Measurements from ENCODE around the gene ADAM8. TPM values are rescaled to one million over a fixed set of nuclear protein-coding genes. Genes with fewer than 3 reads are reported as not detected.

Gene ADAM8
- total RNA-seq, 4 donors from 2014 or later, result 0.90 to 2.1 (median 1.2) TPM

DNA sequence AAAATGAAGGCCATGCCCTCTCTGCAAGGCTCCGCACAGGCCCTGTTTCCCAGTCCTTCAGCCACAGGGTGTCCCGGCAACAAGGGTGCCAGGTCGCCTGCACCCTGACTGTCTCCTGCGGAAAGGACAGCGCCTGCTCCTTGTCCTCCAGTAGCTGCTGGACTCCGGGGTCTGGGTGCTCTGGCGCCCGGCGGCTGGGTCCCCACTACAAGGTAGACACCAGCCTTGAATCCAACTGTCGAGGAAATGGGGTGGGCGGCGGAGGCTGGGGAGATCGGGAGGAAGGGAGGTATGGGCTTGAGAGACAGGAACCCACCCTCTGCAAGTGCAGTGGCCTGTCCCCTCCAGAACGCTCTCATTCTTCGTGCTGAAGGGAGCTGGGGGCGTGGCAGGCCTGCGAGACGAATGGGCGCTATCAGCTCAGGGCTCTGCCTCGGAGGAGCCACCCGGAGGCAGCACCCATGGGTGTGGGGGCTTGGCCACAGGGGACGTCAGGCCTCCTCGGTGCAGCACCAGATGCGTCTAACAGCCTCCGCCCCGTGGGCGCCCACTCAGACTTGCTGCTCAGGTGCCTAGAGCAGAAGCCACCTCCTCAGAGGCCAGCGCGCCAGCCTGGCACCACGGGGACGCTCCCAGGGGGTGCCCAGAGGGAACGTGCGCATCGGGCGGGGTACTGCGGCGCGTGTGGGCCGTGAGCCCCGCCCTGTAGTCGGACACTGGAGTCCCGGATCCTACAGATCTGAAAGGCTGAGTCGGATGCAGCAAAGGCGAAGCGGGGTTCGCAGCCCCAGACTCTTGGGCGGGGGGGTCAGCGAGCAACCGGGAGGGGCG, 15.6 kb downstream of the ADAM8 start:
- DNase-seq (peak in 1 of 2 donors; percentile 59), ATAC-seq (peak; percentile 76 to 77)
- no peaks in the 10 kb centered on the region for H3K36me3 ChIP-seq
- peak overlapping the region; percentile 86 to 97 (median 95) for H3K27ac ChIP-seq
- no peaks in the 10 kb centered on the region for H3K9me3 ChIP-seq
- intact Hi-C loops (cut with DNase I; ENCODE audit: low total_unique reads) (loop anchor here (2.0 to 5.0 kb wide), 2 partner anchors 48 to 131 kb away; partner anchors contain the start of genes MTG1, TUBGCP2 and ZNF511), in situ Hi-C loops (cut with MboI; ENCODE audit: low sequenced_read_pairs in 4 of 4) (no loop called here)
- peaks cover 22 to 27% of the 10 kb centered on the region in 2 donors for H3K4me1 ChIP-seq
- H3K4me3 ChIP-seq, result peak overlapping the region; percentile 67 to 95 (median 80)
- H3K27me3 ChIP-seq, result no peaks in the 10 kb centered on the region
- TF ChIP-seq, protein P1, sequence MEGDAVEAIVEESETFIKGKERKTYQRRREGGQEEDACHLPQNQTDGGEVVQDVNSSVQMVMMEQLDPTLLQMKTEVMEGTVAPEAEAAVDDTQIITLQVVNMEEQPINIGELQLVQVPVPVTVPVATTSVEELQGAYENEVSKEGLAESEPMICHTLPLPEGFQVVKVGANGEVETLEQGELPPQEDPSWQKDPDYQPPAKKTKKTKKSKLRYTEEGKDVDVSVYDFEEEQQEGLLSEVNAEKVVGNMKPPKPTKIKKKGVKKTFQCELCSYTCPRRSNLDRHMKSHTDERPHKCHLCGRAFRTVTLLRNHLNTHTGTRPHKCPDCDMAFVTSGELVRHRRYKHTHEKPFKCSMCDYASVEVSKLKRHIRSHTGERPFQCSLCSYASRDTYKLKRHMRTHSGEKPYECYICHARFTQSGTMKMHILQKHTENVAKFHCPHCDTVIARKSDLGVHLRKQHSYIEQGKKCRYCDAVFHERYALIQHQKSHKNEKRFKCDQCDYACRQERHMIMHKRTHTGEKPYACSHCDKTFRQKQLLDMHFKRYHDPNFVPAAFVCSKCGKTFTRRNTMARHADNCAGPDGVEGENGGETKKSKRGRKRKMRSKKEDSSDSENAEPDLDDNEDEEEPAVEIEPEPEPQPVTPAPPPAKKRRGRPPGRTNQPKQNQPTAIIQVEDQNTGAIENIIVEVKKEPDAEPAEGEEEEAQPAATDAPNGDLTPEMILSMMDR (IDR thresholded peaks at IDR 0.05 in 4 of 5, conservative IDR thresholded peaks at IDR 0.05 in 1 of 5), result no peak
- TF ChIP-seq POLR2A (IDR thresholded peaks at IDR 0.05), result no peak

DNA sequence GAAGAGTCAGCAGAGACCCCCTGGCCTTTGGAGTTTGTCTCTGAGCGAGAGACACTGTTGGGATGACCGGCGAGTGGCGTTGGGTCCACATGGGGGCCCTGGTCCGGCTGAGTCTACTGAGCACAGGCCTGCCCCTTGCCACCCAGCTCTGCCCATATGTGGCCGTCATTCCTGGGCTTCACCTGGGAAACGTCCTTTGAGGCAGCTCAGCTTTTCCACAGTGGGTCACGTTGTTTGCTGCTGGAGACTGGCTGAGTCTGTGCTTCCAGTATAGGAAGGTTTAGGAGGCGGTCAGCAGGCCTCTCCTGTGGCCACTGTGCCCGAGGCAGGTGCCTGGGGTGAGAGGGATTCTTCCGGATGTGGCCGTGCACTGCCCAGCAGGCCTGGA, 17.1 kb downstream of the ADAM8 start:
- in situ Hi-C loops (cut with MboI; ENCODE audit: low sequenced_read_pairs in 4 of 4) (no loop called here), intact Hi-C loops (cut with DNase I; ENCODE audit: low total_unique reads) (no loop called here)
- H3K27me3 ChIP-seq, result no peaks in the 10 kb centered on the region
- H3K9me3 ChIP-seq, result no peaks in the 10 kb centered on the region
- no peak overlapping the region for H3K4me3 ChIP-seq
- no peaks in the 10 kb centered on the region for H3K36me3 ChIP-seq
- TF ChIP-seq, protein P1 (IDR thresholded peaks at IDR 0.05 in 4 of 5, conservative IDR thresholded peaks at IDR 0.05 in 1 of 5), result no peak
- peak in 1 of 2 donors; percentile 0 for TF ChIP-seq POLR2A (IDR thresholded peaks at IDR 0.05)
- ATAC-seq (no peak), DNase-seq (no peak)
- peak overlapping the region in 1 of 4 donors; percentile 1 for H3K27ac ChIP-seq
- peaks cover 22 to 27% of the 10 kb centered on the region in 2 donors for H3K4me1 ChIP-seq

DNA sequence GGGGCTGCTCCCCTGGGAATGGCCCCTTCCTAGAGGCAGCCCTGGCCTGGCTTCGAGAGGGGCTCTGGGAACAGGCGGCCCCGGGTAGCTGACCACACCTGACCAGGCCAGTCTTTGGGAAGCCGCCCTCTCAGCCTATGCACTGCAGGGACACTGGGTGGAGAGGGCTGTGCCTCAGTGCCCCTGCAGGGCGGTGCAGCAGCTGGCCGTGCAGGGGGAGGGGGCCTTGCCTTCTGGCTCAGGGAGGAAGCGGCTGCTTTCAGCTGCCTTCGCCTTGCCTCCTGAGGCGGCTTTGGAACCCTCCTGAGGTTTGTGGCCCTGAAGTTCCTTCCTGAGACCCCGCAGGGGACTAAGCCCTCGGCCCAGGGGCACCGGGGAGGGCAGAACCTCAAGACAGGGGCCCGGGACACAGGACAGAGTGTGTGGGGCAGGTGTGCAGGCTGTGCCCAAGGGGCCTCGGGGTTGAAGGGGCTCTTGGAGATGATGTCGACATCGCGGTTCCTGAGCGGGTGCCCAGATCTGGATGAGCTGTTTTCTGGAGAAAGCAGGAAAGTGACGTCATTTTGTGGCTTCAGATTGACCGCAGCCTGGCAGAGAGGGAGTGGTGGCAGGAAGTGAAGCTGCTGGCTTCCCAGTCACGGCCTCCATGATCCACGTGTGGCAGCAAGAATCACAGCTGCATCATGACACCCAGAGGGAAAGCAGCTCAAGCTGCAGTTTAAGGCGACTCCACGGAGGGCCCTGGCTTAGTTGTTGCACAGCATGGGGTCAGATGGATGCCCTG, 17.7 kb downstream of the ADAM8 start:
- H3K9me3 ChIP-seq, result no peaks in the 10 kb centered on the region
- in situ Hi-C loops (cut with MboI; ENCODE audit: low sequenced_read_pairs in 4 of 4) (no loop called here), intact Hi-C loops (cut with DNase I; ENCODE audit: low total_unique reads) (no loop called here)
- ATAC-seq (peak; percentile 9 to 15), DNase-seq (peak; percentile 55 to 78)
- no peaks in the 10 kb centered on the region for H3K27me3 ChIP-seq
- no peak overlapping the region for H3K4me3 ChIP-seq
- TF ChIP-seq POLR2A (IDR thresholded peaks at IDR 0.05), result peak in 1 of 2 donors; percentile 21
- TF ChIP-seq, protein P1 (IDR thresholded peaks at IDR 0.05 in 4 of 5, conservative IDR thresholded peaks at IDR 0.05 in 1 of 5), result no peak
- no peaks in the 10 kb centered on the region for H3K36me3 ChIP-seq
- H3K4me1 ChIP-seq, result peaks cover 22 to 27% of the 10 kb centered on the region in 2 donors
- peak overlapping the region; percentile 7 to 57 (median 36) for H3K27ac ChIP-seq

DNA sequence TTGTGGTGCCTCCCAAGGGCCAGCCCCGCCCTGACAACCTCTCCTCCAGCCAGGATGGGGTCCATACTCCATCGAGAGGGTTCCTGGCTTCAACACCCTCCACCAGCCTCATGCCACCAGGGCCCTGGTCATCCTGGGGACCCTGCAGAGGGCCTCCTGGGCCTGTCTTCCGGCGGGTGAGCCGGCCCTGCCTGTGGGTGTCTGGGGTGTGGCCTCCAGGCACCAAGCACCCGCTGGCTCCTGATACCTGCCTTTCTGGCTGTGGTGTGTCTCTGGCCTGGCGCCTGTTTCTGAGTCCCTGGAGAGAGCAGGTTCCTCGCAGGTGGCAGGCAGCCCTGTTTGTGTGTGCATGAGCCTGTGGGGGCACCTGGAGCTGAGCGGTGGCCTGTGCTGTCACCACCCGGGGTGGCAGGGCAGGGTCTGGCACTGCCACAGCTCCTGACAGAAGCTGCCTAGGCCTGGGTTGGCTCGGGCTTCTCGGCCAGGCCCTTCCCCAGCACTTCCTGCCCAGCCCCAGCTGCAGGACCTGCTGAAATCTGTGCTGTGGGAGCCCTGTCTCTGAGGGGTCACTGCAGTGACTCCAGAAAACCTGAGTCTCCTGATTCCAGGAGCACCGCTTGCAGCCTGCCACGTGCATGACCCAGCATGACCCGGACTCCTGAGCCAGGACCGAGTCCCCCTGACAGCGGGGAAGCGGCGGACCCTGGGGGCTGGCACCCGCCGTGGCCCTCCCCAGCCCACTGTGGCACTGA, 18.4 kb downstream of the ADAM8 start:
- TF ChIP-seq POLR2A (IDR thresholded peaks at IDR 0.05), result no peak
- TF ChIP-seq, protein P1 (IDR thresholded peaks at IDR 0.05 in 4 of 5, conservative IDR thresholded peaks at IDR 0.05 in 1 of 5), result no peak
- intact Hi-C loops (cut with DNase I; ENCODE audit: low total_unique reads) (no loop called here), in situ Hi-C loops (cut with MboI; ENCODE audit: low sequenced_read_pairs in 4 of 4) (no loop called here)
- Histone ChIP-seq H3K4me3 (no peak overlapping the region), H3K27me3 (no peaks in the 10 kb centered on the region), H3K4me1 (peaks cover 22 to 27% of the 10 kb centered on the region in 2 donors), H3K27ac (peak overlapping the region in 3 of 4 donors; percentile 7 to 57 (median 19)), H3K9me3 (no peaks in the 10 kb centered on the region), H3K36me3 (no peaks in the 10 kb centered on the region)
- DNase-seq (no peak), ATAC-seq (no peak)
